ENCODE data around the gene SCFD2. TPM values are rescaled to one million over a fixed set of nuclear protein-coding genes. Genes with fewer than 3 reads are reported as not detected.
"Not testable (repeated sequence)": the region's sequence is repeated elsewhere in the genome, so short reads cannot be mapped to it uniquely, and the experiment has no call there.

The SCFD2 gene
- polyA plus RNA-seq, 3 donors from 2014 or later: 13.0 to 22.8 (median 21.4) TPM

- H3K27ac Mint-ChIP-seq: peak overlapping the region in 1 of 6 donors; percentile 26
- no peaks in the 10 kb centered on the region for H3K9me3 Mint-ChIP-seq
- H3K4me1 Mint-ChIP-seq: peaks cover 60 to 74% of the 10 kb centered on the region in 2 donors
- peaks cover 0 to 3% (median 0%) of the 10 kb centered on the region in 3 donors for H3K36me3 Mint-ChIP-seq
- H3K4me3 Mint-ChIP-seq: peak overlapping the region in 2 of 5 donors; percentile 12 to 28
- no peak for DNase-seq
- peaks cover 6 to 11% (median 11%) of the 10 kb centered on the region in 3 donors for H3K27me3 Mint-ChIP-seq (ENCODE audit: low read depth in 3 of 3)
These were observed 3.8 kb downstream of the SCFD2 start for GRCh38 chr4:53362093-53362492.

GRCh38 chr4:53361451-53361850, 4.4 kb downstream of the SCFD2 start:
- H3K4me1 Mint-ChIP-seq: peaks cover 54 to 68% of the 10 kb centered on the region in 2 donors
- no peak overlapping the region for H3K27ac Mint-ChIP-seq
- no peaks in the 10 kb centered on the region for H3K9me3 Mint-ChIP-seq
- no peak overlapping the region for H3K4me3 Mint-ChIP-seq
- H3K27me3 Mint-ChIP-seq (ENCODE audit: low read depth in 3 of 3): peaks cover 6 to 11% (median 11%) of the 10 kb centered on the region in 3 donors
- peaks cover 0 to 3% (median 0%) of the 10 kb centered on the region in 3 donors for H3K36me3 Mint-ChIP-seq
- DNase-seq: no peak

GRCh38 chr4:53355930-53356521, 9.8 kb downstream of the SCFD2 start:
- H3K4me1 Mint-ChIP-seq: peaks cover 17 to 28% of the 10 kb centered on the region in 2 donors
- no peak for DNase-seq
- H3K4me3 Mint-ChIP-seq: no peak overlapping the region
- H3K9me3 Mint-ChIP-seq: no peaks in the 10 kb centered on the region
- no peak overlapping the region for H3K27ac Mint-ChIP-seq
- no peaks in the 10 kb centered on the region for H3K27me3 Mint-ChIP-seq (ENCODE audit: low read depth in 3 of 3)
- peaks cover 13 to 19% (median 14%) of the 10 kb centered on the region in 3 donors for H3K36me3 Mint-ChIP-seq

GRCh38 chr4:53354012-53354722, 11.7 kb downstream of the SCFD2 start:
- H3K36me3 Mint-ChIP-seq: peaks cover 15 to 33% (median 19%) of the 10 kb centered on the region in 3 donors
- H3K27ac Mint-ChIP-seq: no peak overlapping the region
- peaks cover 2 to 13% of the 10 kb centered on the region in 2 donors for H3K4me1 Mint-ChIP-seq
- no peak overlapping the region for H3K4me3 Mint-ChIP-seq
- H3K27me3 Mint-ChIP-seq (ENCODE audit: low read depth in 3 of 3): no peaks in the 10 kb centered on the region
- no peaks in the 10 kb centered on the region for H3K9me3 Mint-ChIP-seq
- DNase-seq: no peak

GRCh38 chr4:53349091-53349491, 16.8 kb downstream of the SCFD2 start:
- Mint-ChIP-seq H3K9me3 (peaks cover 0 to 3% (median 0%) of the 10 kb centered on the region in 6 donors), H3K27ac (peak overlapping the region in 1 of 6 donors; percentile 35), H3K4me3 (no peak overlapping the region), H3K27me3 (ENCODE audit: low read depth in 3 of 3) (no peaks in the 10 kb centered on the region), H3K36me3 (peaks cover 22 to 57% (median 29%) of the 10 kb centered on the region in 3 donors), H3K4me1 (peaks cover 0 to 4% of the 10 kb centered on the region in 2 donors)
- no peak for DNase-seq

- Mint-ChIP-seq H3K4me1 (peaks cover 3 to 4% of the 10 kb centered on the region in 2 donors), H3K4me3 (no peak overlapping the region), H3K27ac (no peak overlapping the region), H3K36me3 (peaks cover 20 to 61% (median 36%) of the 10 kb centered on the region in 3 donors), H3K9me3 (peaks cover 0 to 3% (median 0%) of the 10 kb centered on the region in 6 donors), H3K27me3 (ENCODE audit: low read depth in 3 of 3) (no peaks in the 10 kb centered on the region)
- no peak for DNase-seq
These were observed 17.8 kb downstream of the SCFD2 start for GRCh38 chr4:53348046-53348445.

- Mint-ChIP-seq H3K36me3 (peaks cover 13 to 56% (median 39%) of the 10 kb centered on the region in 3 donors), H3K9me3 (peaks cover 0 to 3% (median 0%) of the 10 kb centered on the region in 6 donors), H3K27ac (peak overlapping the region in 1 of 6 donors; percentile 41), H3K27me3 (ENCODE audit: low read depth in 3 of 3) (no peaks in the 10 kb centered on the region), H3K4me3 (no peak overlapping the region), H3K4me1 (peaks cover 4 to 11% of the 10 kb centered on the region in 2 donors)
- no peak for DNase-seq
These were observed 18.7 kb downstream of the SCFD2 start for GRCh38 chr4:53346920-53347852.

GRCh38 chr4:53346392-53346791, 19.5 kb downstream of the SCFD2 start:
- not testable (repeated sequence) for DNase-seq; H3K27me3 Mint-ChIP-seq (ENCODE audit: low read depth in 3 of 3); H3K27ac Mint-ChIP-seq; H3K9me3 Mint-ChIP-seq; H3K4me3 Mint-ChIP-seq
- H3K4me1 Mint-ChIP-seq: peaks cover 4 to 13% of the 10 kb centered on the region in 2 donors
- peaks cover 11 to 54% (median 38%) of the 10 kb centered on the region in 3 donors for H3K36me3 Mint-ChIP-seq

GRCh38 chr4:53340145-53340544, 25.7 kb downstream of the SCFD2 start:
- Mint-ChIP-seq H3K4me1 (peaks cover 20 to 28% of the 10 kb centered on the region in 2 donors), H3K36me3 (peaks cover 6 to 32% (median 18%) of the 10 kb centered on the region in 3 donors)
- DNase-seq; H3K9me3 Mint-ChIP-seq; H3K4me3 Mint-ChIP-seq; H3K27ac Mint-ChIP-seq; H3K27me3 Mint-ChIP-seq (ENCODE audit: low read depth in 3 of 3): not testable (repeated sequence)

- H3K36me3 Mint-ChIP-seq; DNase-seq; H3K4me3 Mint-ChIP-seq; H3K9me3 Mint-ChIP-seq; H3K27me3 Mint-ChIP-seq (ENCODE audit: low read depth in 3 of 3); H3K27ac Mint-ChIP-seq: not testable (repeated sequence)
- peaks cover 8 to 14% of the 10 kb centered on the region in 2 donors for H3K4me1 Mint-ChIP-seq
These were observed 30.9 kb downstream of the SCFD2 start for GRCh38 chr4:53334916-53335315.

GRCh38 chr4:53326535-53326934, 39.3 kb downstream of the SCFD2 start:
- peaks cover 3 to 4% (median 4%) of the 10 kb centered on the region in 3 donors for H3K36me3 Mint-ChIP-seq
- H3K4me3 Mint-ChIP-seq: no peak overlapping the region
- no peak overlapping the region for H3K27ac Mint-ChIP-seq
- no peak for DNase-seq
- no peaks in the 10 kb centered on the region for H3K9me3 Mint-ChIP-seq
- H3K27me3 Mint-ChIP-seq (ENCODE audit: low read depth in 3 of 3): peaks cover 0 to 2% (median 0%) of the 10 kb centered on the region in 3 donors
- peaks cover 10 to 23% of the 10 kb centered on the region in 2 donors for H3K4me1 Mint-ChIP-seq

GRCh38 chr4:53322696-53323095, 43.2 kb downstream of the SCFD2 start:
- H3K27ac Mint-ChIP-seq: no peak overlapping the region
- DNase-seq: no peak
- peaks cover 3 to 4% (median 4%) of the 10 kb centered on the region in 3 donors for H3K36me3 Mint-ChIP-seq
- H3K4me1 Mint-ChIP-seq: peaks cover 14 to 30% of the 10 kb centered on the region in 2 donors
- no peaks in the 10 kb centered on the region for H3K9me3 Mint-ChIP-seq
- H3K4me3 Mint-ChIP-seq: no peak overlapping the region
- H3K27me3 Mint-ChIP-seq (ENCODE audit: low read depth in 3 of 3): peaks cover 0 to 2% (median 0%) of the 10 kb centered on the region in 3 donors

GRCh38 chr4:53321984-53322289, 43.9 kb downstream of the SCFD2 start:
- H3K4me3 Mint-ChIP-seq: no peak overlapping the region
- peaks cover 0 to 2% (median 0%) of the 10 kb centered on the region in 3 donors for H3K27me3 Mint-ChIP-seq (ENCODE audit: low read depth in 3 of 3)
- H3K27ac Mint-ChIP-seq: no peak overlapping the region
- H3K4me1 Mint-ChIP-seq: peaks cover 15 to 23% of the 10 kb centered on the region in 2 donors
- no peaks in the 10 kb centered on the region for H3K9me3 Mint-ChIP-seq
- no peak for DNase-seq
- H3K36me3 Mint-ChIP-seq: peaks cover 0 to 3% (median 1%) of the 10 kb centered on the region in 3 donors

Data from immature natural killer cell (primary cell).